Fibroblast of skin of right quadriceps (primary cell): ENCODE data around the gene DNAH2.

Experiments used
- DNase-seq: peaks from one replicate; pipeline ENCODE4 v3.0.0-alpha.2; 2013

The DNAH2 gene

GRCh38 chr17:7727886-7728285 is 10.3 kb downstream of the DNAH2 start:
- no peak for DNase-seq

GRCh38 chr17:7729816-7730215 is 12.3 kb downstream of the DNAH2 start:
- DNase-seq = no peak

- DNase-seq = no peak
These were observed 15.5 kb downstream of the DNAH2 start for GRCh38 chr17:7732981-7733539.

- no peak for DNase-seq
These were observed 20.1 kb downstream of the DNAH2 start for GRCh38 chr17:7737601-7738000.

- no peak for DNase-seq
These were observed 22.2 kb downstream of the DNAH2 start for GRCh38 chr17:7739746-7740145.

GRCh38 chr17:7740481-7741001 is 23.0 kb downstream of the DNAH2 start:
- DNase-seq = no peak

- no peak for DNase-seq
These were observed 25.2 kb downstream of the DNAH2 start for GRCh38 chr17:7742729-7743128.

- no peak for DNase-seq
These were observed 26.9 kb downstream of the DNAH2 start for GRCh38 chr17:7744416-7744815.

GRCh38 chr17:7745748-7746470 is 28.4 kb downstream of the DNAH2 start:
- peak; percentile 73 for DNase-seq

GRCh38 chr17:7747635-7748071 is 30.1 kb downstream of the DNAH2 start:
- DNase-seq = peak; percentile 73

- peak; percentile 38 for DNase-seq
These were observed 30.7 kb downstream of the DNAH2 start for GRCh38 chr17:7748076-7748775.

GRCh38 chr17:7750321-7750821 is 32.8 kb downstream of the DNAH2 start:
- peak; percentile 93 for DNase-seq

GRCh38 chr17:7754656-7755055 is 37.1 kb downstream of the DNAH2 start:
- no peak for DNase-seq

- DNase-seq = no peak
These were observed 37.7 kb downstream of the DNAH2 start for GRCh38 chr17:7755095-7755890.

- DNase-seq = no peak
These were observed 39.4 kb downstream of the DNAH2 start for GRCh38 chr17:7756968-7757367.

GRCh38 chr17:7763919-7764318 is 46.4 kb downstream of the DNAH2 start:
- DNase-seq = no peak

GRCh38 chr17:7767004-7767403 is 49.5 kb downstream of the DNAH2 start:
- no peak for DNase-seq

- DNase-seq = no peak
These were observed 50.0 kb downstream of the DNAH2 start for GRCh38 chr17:7767405-7768021.

- DNase-seq = no peak
These were observed 52.3 kb downstream of the DNAH2 start for GRCh38 chr17:7769854-7770253.

- DNase-seq = peak; percentile 50
These were observed 56.5 kb downstream of the DNAH2 start for GRCh38 chr17:7774055-7774521.

GRCh38 chr17:7775051-7775450 is 57.5 kb downstream of the DNAH2 start:
- DNase-seq = no peak

GRCh38 chr17:7777017-7777416 is 59.5 kb downstream of the DNAH2 start:
- DNase-seq = no peak
